WTC11 (cell line): ENCODE data around the gene USP15. TPM values are rescaled to one million over a fixed set of nuclear protein-coding genes. Genes with fewer than 3 reads are reported as not detected.
A peak's percentile ranks its signal among the peaks of the same experiment; 100 is the strongest.

Experiments
- ATAC-seq: fragments of 200-7000 bp; cut with Tn5 transposase; 2 replicates; pipeline ENCODE4 v1.10.0; 2021; ENCODE audit warnings: mild to moderate bottlenecking, moderate library complexity
- CTCF ChIA-PET: fragments of 300-600 bp; sonication (Branson Sonifier 250); formaldehyde crosslinking; loops from one replicate; lab custom pipeline; 2021; ENCODE audit warnings: antibody characterized with exemption; lab: Charles Lee
- POLR2A ChIA-PET: fragments of 350-600 bp; sonication (Branson Sonifier 250); formaldehyde crosslinking; loops from one replicate; lab custom pipeline; 2021; ENCODE audit warnings: antibody characterized with exemption; lab: Charles Lee
- DNase-seq: peaks from one replicate; pipeline ENCODE4 v3.0.0; 2021; ENCODE audit warnings: low spot score
- H3K27ac Mint-ChIP-seq: 2 replicates; pipeline ENCODE4 v1.8.0; 2021; ENCODE audit warnings: mixed read lengths
- H3K27me3 Mint-ChIP-seq: 2 replicates; pipeline ENCODE4 v1.8.0; 2021; ENCODE audit warnings: low read depth, mild to moderate bottlenecking, moderate library complexity, mixed read lengths
- H3K36me3 Mint-ChIP-seq: 2 replicates; pipeline ENCODE4 v1.8.0; 2021; ENCODE audit warnings: mixed read lengths
- H3K4me1 Mint-ChIP-seq: 2 replicates; pipeline ENCODE4 v1.8.0; 2022; ENCODE audit warnings: mixed read lengths
- H3K4me3 Mint-ChIP-seq: 2 replicates; pipeline ENCODE4 v1.8.0; 2021; ENCODE audit warnings: mild to moderate bottlenecking, moderate library complexity, mixed read lengths
- H3K9me3 Mint-ChIP-seq: 2 replicates; pipeline ENCODE4 v1.8.0; 2021; ENCODE audit warnings: mixed read lengths
- EMX1 ChIP-seq: fragments of 250-450 bp; sonication (Bioruptor Pico); IDR thresholded peaks from 2 replicates; pipeline ENCODE4 v1.8.0; 2021; ENCODE audit warnings: mild to moderate bottlenecking
- HMGA2 ChIP-seq: fragments of 250-450 bp; sonication (Bioruptor Pico); IDR thresholded peaks from 2 replicates; pipeline ENCODE4 v1.4.0; 2021; ENCODE audit warnings: mild to moderate bottlenecking, moderate library complexity
- NFE2L1 ChIP-seq: sonication (generic); formaldehyde crosslinking; IDR thresholded peaks from 2 replicates; pipeline ENCODE4 v1.8.1; 2023; ENCODE audit warnings: missing genetic modification reagents
- TEAD4 ChIP-seq: sonication (generic); formaldehyde crosslinking; IDR thresholded peaks from 2 replicates; pipeline ENCODE4 v1.8.0; 2022; ENCODE audit warnings: mild to moderate bottlenecking, missing genetic modification reagents
- ZNF416 ChIP-seq: fragments of 250-450 bp; sonication (Bioruptor Pico); IDR thresholded peaks from 2 replicates; pipeline ENCODE4 v1.9.0; 2021; ENCODE audit warnings: mild to moderate bottlenecking, inconsistent platforms
- total RNA-seq: library from RNA; stranded (reverse); gene quantifications from 3 replicates; pipeline ENCODE4 v1.2.3, GENCODE V29; 2021
- TF ChIP-seq, protein P1 (sequence below): fragments of 200-600 bp; IDR thresholded peaks from 2 replicates; pipeline ENCODE4 v1.8.0; 2022; ENCODE audit warnings: antibody characterized with exemption
- TF ChIP-seq, protein P2 (sequence below): sonication (generic); formaldehyde crosslinking; IDR thresholded peaks from 2 replicates; pipeline ENCODE4 v1.8.1; 2023; ENCODE audit warnings: mild to moderate bottlenecking, missing genetic modification reagents, moderate library complexity
- TF ChIP-seq, protein P3 (sequence below): sonication (generic); formaldehyde crosslinking; IDR thresholded peaks from 2 replicates; pipeline ENCODE4 v1.8.1; 2022; ENCODE audit warnings: mild to moderate bottlenecking, missing genetic modification reagents, moderate library complexity, borderline replicate concordance
- TF ChIP-seq, protein P4 (sequence below): sonication (generic); formaldehyde crosslinking; IDR thresholded peaks from 2 replicates; pipeline ENCODE4 v1.8.1; 2022; ENCODE audit warnings: missing genetic modification reagents, borderline replicate concordance
- TF ChIP-seq, protein P5 (sequence below): fragments of 250-450 bp; sonication (Bioruptor Pico); IDR thresholded peaks from 2 replicates; pipeline ENCODE4 v1.9.0; 2021; ENCODE audit warnings: mild to moderate bottlenecking
- TF ChIP-seq, protein P6 (sequence below): sonication (generic); formaldehyde crosslinking; conservative IDR thresholded peaks from 2 replicates; pipeline ENCODE4 v1.8.1; 2022; ENCODE audit warnings: mild to moderate bottlenecking, missing genetic modification reagents
- TF ChIP-seq, protein P7 (sequence below): sonication (generic); formaldehyde crosslinking; IDR thresholded peaks from 2 replicates; pipeline ENCODE4 v1.8.1; 2023; ENCODE audit warnings: mild to moderate bottlenecking, missing genetic modification reagents, borderline replicate concordance

The USP15 gene
- total RNA-seq, 1 experiment from 2014 or later = 37.2 TPM

DNA sequence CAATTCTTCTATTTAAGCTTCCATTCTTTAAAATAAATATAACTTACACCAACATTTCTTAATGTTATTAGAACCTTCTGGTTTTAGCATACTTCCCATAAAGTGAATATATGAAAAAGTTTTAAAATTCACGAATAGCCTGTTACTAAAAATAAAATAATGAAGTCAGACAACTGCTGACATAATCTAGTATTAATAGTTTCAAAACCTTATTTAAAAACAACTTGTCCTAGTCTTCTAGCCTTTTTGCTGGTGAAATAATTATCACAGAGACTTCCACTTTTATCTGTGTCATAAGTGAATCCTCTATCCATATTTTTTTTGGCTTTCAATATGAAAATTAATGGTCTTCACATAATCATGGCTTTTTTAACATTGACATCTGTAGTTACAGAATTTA is 112.6 kb downstream of the USP15 start:
- Mint-ChIP-seq H3K36me3 (no peaks in the 10 kb centered on the region), H3K27me3 (no peaks in the 10 kb centered on the region; the same call in 1 of the 2 replicates), H3K4me3 (no peak overlapping the region), H3K4me1 (no peaks in the 10 kb centered on the region), H3K9me3 (no peaks in the 10 kb centered on the region), H3K27ac (0 out of 2 replicates have a peak overlapping the region, but pooled peaks have one; percentile 35)
- TF ChIP-seq, protein P1, sequence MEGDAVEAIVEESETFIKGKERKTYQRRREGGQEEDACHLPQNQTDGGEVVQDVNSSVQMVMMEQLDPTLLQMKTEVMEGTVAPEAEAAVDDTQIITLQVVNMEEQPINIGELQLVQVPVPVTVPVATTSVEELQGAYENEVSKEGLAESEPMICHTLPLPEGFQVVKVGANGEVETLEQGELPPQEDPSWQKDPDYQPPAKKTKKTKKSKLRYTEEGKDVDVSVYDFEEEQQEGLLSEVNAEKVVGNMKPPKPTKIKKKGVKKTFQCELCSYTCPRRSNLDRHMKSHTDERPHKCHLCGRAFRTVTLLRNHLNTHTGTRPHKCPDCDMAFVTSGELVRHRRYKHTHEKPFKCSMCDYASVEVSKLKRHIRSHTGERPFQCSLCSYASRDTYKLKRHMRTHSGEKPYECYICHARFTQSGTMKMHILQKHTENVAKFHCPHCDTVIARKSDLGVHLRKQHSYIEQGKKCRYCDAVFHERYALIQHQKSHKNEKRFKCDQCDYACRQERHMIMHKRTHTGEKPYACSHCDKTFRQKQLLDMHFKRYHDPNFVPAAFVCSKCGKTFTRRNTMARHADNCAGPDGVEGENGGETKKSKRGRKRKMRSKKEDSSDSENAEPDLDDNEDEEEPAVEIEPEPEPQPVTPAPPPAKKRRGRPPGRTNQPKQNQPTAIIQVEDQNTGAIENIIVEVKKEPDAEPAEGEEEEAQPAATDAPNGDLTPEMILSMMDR = no peak
- TF ChIP-seq TEAD4 = no peak
- TF ChIP-seq, protein P2, sequence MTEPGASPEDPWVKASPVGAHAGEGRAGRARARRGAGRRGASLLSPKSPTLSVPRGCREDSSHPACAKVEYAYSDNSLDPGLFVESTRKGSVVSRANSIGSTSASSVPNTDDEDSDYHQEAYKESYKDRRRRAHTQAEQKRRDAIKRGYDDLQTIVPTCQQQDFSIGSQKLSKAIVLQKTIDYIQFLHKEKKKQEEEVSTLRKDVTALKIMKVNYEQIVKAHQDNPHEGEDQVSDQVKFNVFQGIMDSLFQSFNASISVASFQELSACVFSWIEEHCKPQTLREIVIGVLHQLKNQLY (CRISPR knock-in tag) = no peak
- no peak for TF ChIP-seq HMGA2 (CRISPR knock-in tag)
- TF ChIP-seq, protein P3, sequence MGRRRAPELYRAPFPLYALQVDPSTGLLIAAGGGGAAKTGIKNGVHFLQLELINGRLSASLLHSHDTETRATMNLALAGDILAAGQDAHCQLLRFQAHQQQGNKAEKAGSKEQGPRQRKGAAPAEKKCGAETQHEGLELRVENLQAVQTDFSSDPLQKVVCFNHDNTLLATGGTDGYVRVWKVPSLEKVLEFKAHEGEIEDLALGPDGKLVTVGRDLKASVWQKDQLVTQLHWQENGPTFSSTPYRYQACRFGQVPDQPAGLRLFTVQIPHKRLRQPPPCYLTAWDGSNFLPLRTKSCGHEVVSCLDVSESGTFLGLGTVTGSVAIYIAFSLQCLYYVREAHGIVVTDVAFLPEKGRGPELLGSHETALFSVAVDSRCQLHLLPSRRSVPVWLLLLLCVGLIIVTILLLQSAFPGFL (CRISPR knock-in tag) = no peak
- TF ChIP-seq, protein P4, sequence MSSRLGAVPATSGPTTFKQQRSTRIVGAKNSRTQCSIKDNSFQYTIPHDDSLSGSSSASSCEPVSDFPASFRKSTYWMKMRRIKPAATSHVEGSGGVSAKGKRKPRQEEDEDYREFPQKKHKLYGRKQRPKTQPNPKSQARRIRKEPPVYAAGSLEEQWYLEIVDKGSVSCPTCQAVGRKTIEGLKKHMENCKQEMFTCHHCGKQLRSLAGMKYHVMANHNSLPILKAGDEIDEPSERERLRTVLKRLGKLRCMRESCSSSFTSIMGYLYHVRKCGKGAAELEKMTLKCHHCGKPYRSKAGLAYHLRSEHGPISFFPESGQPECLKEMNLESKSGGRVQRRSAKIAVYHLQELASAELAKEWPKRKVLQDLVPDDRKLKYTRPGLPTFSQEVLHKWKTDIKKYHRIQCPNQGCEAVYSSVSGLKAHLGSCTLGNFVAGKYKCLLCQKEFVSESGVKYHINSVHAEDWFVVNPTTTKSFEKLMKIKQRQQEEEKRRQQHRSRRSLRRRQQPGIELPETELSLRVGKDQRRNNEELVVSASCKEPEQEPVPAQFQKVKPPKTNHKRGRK = no peak
- TF ChIP-seq EMX1 (CRISPR knock-in tag) = no peak
- TF ChIP-seq, protein P5, sequence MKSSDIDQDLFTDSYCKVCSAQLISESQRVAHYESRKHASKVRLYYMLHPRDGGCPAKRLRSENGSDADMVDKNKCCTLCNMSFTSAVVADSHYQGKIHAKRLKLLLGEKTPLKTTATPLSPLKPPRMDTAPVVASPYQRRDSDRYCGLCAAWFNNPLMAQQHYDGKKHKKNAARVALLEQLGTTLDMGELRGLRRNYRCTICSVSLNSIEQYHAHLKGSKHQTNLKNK (CRISPR knock-in tag) = no peak
- DNase-seq (no peak), ATAC-seq (no peak)
- ChIA-PET POLR2A (no interaction called here), CTCF (no interaction called here)

DNA sequence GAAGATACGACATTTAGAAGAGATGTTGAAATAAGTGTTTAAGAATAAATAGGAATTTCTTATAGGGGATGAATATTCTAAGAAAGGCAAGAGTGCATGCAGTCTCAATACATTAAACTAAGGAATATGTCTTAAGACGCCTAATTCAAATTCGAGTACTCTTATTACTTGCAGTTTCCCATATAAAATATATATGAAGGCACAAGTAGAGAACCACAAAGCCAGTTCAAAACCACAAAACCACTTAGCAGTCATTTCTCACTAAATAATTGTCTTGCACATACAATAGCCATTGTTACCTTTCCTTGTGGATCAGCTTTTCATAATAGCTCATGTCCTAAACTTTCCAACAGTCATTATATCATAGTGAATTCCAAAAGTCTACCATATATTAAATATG is 115.4 kb downstream of the USP15 start:
- POLR2A ChIA-PET = no interaction called here
- Mint-ChIP-seq H3K4me1 (no peaks in the 10 kb centered on the region), H3K9me3 (no peaks in the 10 kb centered on the region), H3K4me3 (no peak overlapping the region), H3K27ac (no peak overlapping the region), H3K36me3 (no peaks in the 10 kb centered on the region), H3K27me3 (no peaks in the 10 kb centered on the region; the same call in 1 of the 2 replicates)
- CTCF ChIA-PET = no interaction called here
- ATAC-seq = no peak
- DNase-seq = no peak
- TF ChIP-seq ZNF416 (CRISPR knock-in tag) (no peak), NFE2L1 (no peak)
- TF ChIP-seq, protein P4 = no peak
- TF ChIP-seq, protein P6, sequence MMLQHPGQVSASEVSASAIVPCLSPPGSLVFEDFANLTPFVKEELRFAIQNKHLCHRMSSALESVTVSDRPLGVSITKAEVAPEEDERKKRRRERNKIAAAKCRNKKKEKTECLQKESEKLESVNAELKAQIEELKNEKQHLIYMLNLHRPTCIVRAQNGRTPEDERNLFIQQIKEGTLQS = no peak
- TF ChIP-seq, protein P7, sequence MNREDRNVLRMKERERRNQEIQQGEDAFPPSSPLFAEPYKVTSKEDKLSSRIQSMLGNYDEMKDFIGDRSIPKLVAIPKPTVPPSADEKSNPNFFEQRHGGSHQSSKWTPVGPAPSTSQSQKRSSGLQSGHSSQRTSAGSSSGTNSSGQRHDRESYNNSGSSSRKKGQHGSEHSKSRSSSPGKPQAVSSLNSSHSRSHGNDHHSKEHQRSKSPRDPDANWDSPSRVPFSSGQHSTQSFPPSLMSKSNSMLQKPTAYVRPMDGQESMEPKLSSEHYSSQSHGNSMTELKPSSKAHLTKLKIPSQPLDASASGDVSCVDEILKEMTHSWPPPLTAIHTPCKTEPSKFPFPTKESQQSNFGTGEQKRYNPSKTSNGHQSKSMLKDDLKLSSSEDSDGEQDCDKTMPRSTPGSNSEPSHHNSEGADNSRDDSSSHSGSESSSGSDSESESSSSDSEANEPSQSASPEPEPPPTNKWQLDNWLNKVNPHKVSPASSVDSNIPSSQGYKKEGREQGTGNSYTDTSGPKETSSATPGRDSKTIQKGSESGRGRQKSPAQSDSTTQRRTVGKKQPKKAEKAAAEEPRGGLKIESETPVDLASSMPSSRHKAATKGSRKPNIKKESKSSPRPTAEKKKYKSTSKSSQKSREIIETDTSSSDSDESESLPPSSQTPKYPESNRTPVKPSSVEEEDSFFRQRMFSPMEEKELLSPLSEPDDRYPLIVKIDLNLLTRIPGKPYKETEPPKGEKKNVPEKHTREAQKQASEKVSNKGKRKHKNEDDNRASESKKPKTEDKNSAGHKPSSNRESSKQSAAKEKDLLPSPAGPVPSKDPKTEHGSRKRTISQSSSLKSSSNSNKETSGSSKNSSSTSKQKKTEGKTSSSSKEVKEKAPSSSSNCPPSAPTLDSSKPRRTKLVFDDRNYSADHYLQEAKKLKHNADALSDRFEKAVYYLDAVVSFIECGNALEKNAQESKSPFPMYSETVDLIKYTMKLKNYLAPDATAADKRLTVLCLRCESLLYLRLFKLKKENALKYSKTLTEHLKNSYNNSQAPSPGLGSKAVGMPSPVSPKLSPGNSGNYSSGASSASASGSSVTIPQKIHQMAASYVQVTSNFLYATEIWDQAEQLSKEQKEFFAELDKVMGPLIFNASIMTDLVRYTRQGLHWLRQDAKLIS (CRISPR knock-in tag) = no peak
